K562 (cell line): ENCODE data around the gene TMEM150C. TPM values are rescaled to one million over a fixed set of nuclear protein-coding genes. Genes with fewer than 3 reads are reported as not detected.

Experiments used
- ATAC-seq: fragments of 200-7000 bp; cut with Tn5 transposase; 3 replicates; pipeline ENCODE4 v1.9.1; 2020; ENCODE audit warnings: moderate library complexity
- BruUV-seq: library from RNA; stranded (reverse); fragments of 400-500 nt; replicated peaks from 2 replicates; lab custom pipeline; 2021; lab: Mats Ljungman, UMichigan
- CTCF ChIA-PET: fragments of 300-600 bp; formaldehyde crosslinking; extraction: SDS; loops from one replicate; lab custom pipeline; 2021; ENCODE audit warnings: low intra/inter-chr PET ratio; lab: Yijun Ruan, JAX
- POLR2A ChIA-PET: fragments of 300-600, 350-650 bp; sonication (Branson Sonifier 250); formaldehyde crosslinking; extraction: SDS; loops from one replicate; lab custom pipeline; 2021; ENCODE audit warnings: antibody characterized with exemption, inconsistent platforms; lab: Yijun Ruan, JAX
- DNase-seq, 4 experiments: peaks; one replicate each; pipeline versions ENCODE4 v3.0.0 to v3.0.0-alpha.2; 2011 to 2018; ENCODE audit warnings: low spot score in 3 of 4, mixed read lengths in 3 of 4; ENCODE audit errors: extremely low read depth in 1 of 4
- FAIRE-seq: peaks from 2 replicates; lab custom pipeline; 2011; peaks lifted over from hg19 to GRCh38; lab: Jason Lieb, UNC
- H2AFZ ChIP-seq: 2 replicates; pipeline ENCODE4 v1.6.0; 2011; ENCODE audit warnings: low read depth, low read length, control low read depth, inconsistent platforms
- H3K27ac ChIP-seq: fragments of 200-600 bp; 3 replicates; pipeline ENCODE4 v1.8.0; 2011; ENCODE audit warnings: low read depth, mild to moderate bottlenecking, control low read depth, inconsistent platforms, low read length, moderate library complexity, mixed read lengths; ENCODE audit errors: extremely low read depth
- H3K27me3 ChIP-seq, 2 experiments: fragments of 300-600 bp in 1 of 2; 2 replicates in 1 of 2; 3 replicates in 1 of 2; pipeline versions ENCODE4 v1.6.0 to v1.8.0; 2011; ENCODE audit warnings: inconsistent platforms in 2 of 2, low read length in 2 of 2, mild to moderate bottlenecking in 1 of 2, mixed read lengths in 1 of 2, moderate library complexity in 1 of 2; ENCODE audit not compliant: control insufficient read depth in 2 of 2, insufficient read depth in 2 of 2
- H3K36me3 ChIP-seq: fragments of 300-600 bp; 3 replicates; pipeline ENCODE4 v1.8.0; 2011; ENCODE audit warnings: mild to moderate bottlenecking, low read length, inconsistent platforms; ENCODE audit not compliant: control insufficient read depth, insufficient read depth
- H3K4me1 ChIP-seq, 2 experiments: fragments of 200-600 bp in 1 of 2; replicated peaks in 1 of 2; 2 replicates in 1 of 2; 3 replicates in 1 of 2; pipeline versions ENCODE4 v1.5.1 to v1.8.0; 2011; ENCODE audit warnings: inconsistent platforms in 2 of 2, low read length in 2 of 2, mild to moderate bottlenecking in 1 of 2, mixed read lengths in 1 of 2, moderate library complexity in 1 of 2; ENCODE audit not compliant: control insufficient read depth in 2 of 2, insufficient read depth in 2 of 2
- H3K4me2 ChIP-seq: 2 replicates; pipeline ENCODE4 v1.6.1; 2011; ENCODE audit warnings: low read length, control low read depth, inconsistent platforms, mixed read lengths; ENCODE audit not compliant: insufficient read depth
- H3K4me3 ChIP-seq: fragments of 200-600 bp; sonication (generic), shearing (Covaris generic); 2 replicates; pipeline ENCODE4 v1.5.1; 2016; ENCODE audit warnings: control low read depth, inconsistent platforms
- H3K79me2 ChIP-seq: fragments of 200-600 bp; 3 replicates; pipeline ENCODE4 v1.8.0; 2011; ENCODE audit warnings: low read length, inconsistent platforms; ENCODE audit not compliant: control insufficient read depth, insufficient read depth
- H3K9ac ChIP-seq, 2 experiments: 2 replicates each; pipeline versions ENCODE4 v1.6.0 to v1.6.1; 2011; ENCODE audit warnings: low read depth in 2 of 2, low read length in 2 of 2, control low read depth in 1 of 2, inconsistent platforms in 1 of 2, mild to moderate bottlenecking in 1 of 2, mixed read lengths in 1 of 2; ENCODE audit not compliant: insufficient read depth in 1 of 2
- H3K9me1 ChIP-seq: one replicate; pipeline ENCODE4 v1.6.0; 2011; ENCODE audit warnings: inconsistent platforms, mild to moderate bottlenecking, low read length, moderate library complexity; ENCODE audit not compliant: control insufficient read depth, insufficient read depth
- H3K9me3 ChIP-seq: replicated peaks from 2 replicates; pipeline ENCODE4 v1.5.1; 2011; ENCODE audit warnings: low read depth, low read length, inconsistent platforms; ENCODE audit not compliant: control insufficient read depth, insufficient read depth
- H4K20me1 ChIP-seq: replicated peaks from 2 replicates; pipeline ENCODE4 v1.6.1; 2011; ENCODE audit warnings: low read length, inconsistent platforms, mixed read lengths; ENCODE audit not compliant: control insufficient read depth, insufficient read depth
- GABPB1 ChIP-seq: sonication (generic); formaldehyde crosslinking; IDR thresholded peaks from 2 replicates; pipeline ENCODE4 v1.8.0; 2022; ENCODE audit warnings: mild to moderate bottlenecking, missing genetic modification reagents
- KLF16 ChIP-seq: IDR thresholded peaks from 2 replicates; pipeline ENCODE4 v1.6.1; 2016; ENCODE audit warnings: antibody characterized with exemption
- MCM2 ChIP-seq: fragments of 450-650 bp; IDR thresholded peaks from 2 replicates; pipeline ENCODE4 v1.6.1; 2017; ENCODE audit warnings: low read depth, mild to moderate bottlenecking
- PHF20 ChIP-seq: fragments of 450-650 bp; IDR thresholded peaks from 2 replicates; pipeline ENCODE4 v1.6.1; 2018; ENCODE audit not compliant: partially characterized antibody
- TAF15 ChIP-seq: fragments of 200-400 bp; formaldehyde crosslinking; IDR thresholded peaks from 2 replicates; pipeline ENCODE4 v1.6.1; 2017; ENCODE audit warnings: mild to moderate bottlenecking, low read depth, low read length, moderate library complexity
- ZFP30 ChIP-seq: fragments of 250-450 bp; sonication (Bioruptor Pico); IDR thresholded peaks from 2 replicates; pipeline ENCODE4 v1.8.0; 2022; ENCODE audit warnings: moderate library complexity, mild to moderate bottlenecking, inconsistent platforms, borderline replicate concordance
- ZNF764 ChIP-seq: fragments of 250-450 bp; sonication (Bioruptor Pico); IDR thresholded peaks from 2 replicates; pipeline ENCODE4 v1.4.0; 2020; ENCODE audit warnings: low read depth, mild to moderate bottlenecking, moderate library complexity
- WGBS: fragments of 100-300 bp; shearing (Covaris generic); methylation state at CpG from one replicate; pipeline ENCODE4 v1.1.6; 2016; ENCODE audit warnings: low coverage, mixed read lengths; ENCODE audit not compliant: insufficient coverage; ENCODE audit errors: missing lambda C conversion rate; 5-methylcytosine and 5-hydroxymethylcytosine counted together
- in situ Hi-C: fragments of 300-500 bp; cut with MboI; formaldehyde crosslinking; loops from 4 replicates; pipeline ENCODE4 v1.15.0; 2018; ENCODE audit warnings: inconsistent platforms, mixed read lengths
- intact Hi-C: fragments of 100-400 bp; cut with micrococcal nuclease; formaldehyde crosslinking; loops from 2 replicates; pipeline ENCODE4 v1.14.2; 2022
- polyA plus RNA-seq, 8 experiments: library from polyadenylated mRNA; depleted of rRNA in 4 of 8; stranded (reverse) in 5 of 8; unstranded in 3 of 8; fragments of >200 nt; fragmentation: Nextera tagmentation in 2 of 8; fragmentation: Illumina TruSeq in 1 of 8; extraction: Ambion mirVana in 2 of 8; extraction: Trizol in 1 of 8; gene quantifications; 2 replicates each; pipeline versions ENCODE4 v1.2.1 to v1.2.3, GENCODE V29; 2011 to 2014; ENCODE audit warnings: inconsistent platforms in 1 of 8, missing spikeins in 1 of 8
- total RNA-seq, 7 experiments: library from RNA; depleted of rRNA in 6 of 7; stranded (reverse); fragments of >200 nt in 6 of 7; fragmentation: Illumina TruSeq in 2 of 7; extraction: Trizol in 2 of 7; gene quantifications; 2 replicates each; pipeline versions ENCODE4 v1.2.1 to v1.2.3, GENCODE V29; 2011 to 2021; ENCODE audit warnings: low replicate concordance in 1 of 7
- TF ChIP-seq, protein P1 (sequence below): fragments of 250-450 bp; sonication (Bioruptor Pico); IDR thresholded peaks from 2 replicates; pipeline ENCODE4 v1.5.1; 2021; ENCODE audit warnings: mild to moderate bottlenecking

TMEM150C gene
- total and polyA plus RNA-seq, 9 of the 15 experiments (the other 6 are each of a cell fraction or from before 2014, with no cell fraction given), result 0.07 TPM; not detected in 8

DNA sequence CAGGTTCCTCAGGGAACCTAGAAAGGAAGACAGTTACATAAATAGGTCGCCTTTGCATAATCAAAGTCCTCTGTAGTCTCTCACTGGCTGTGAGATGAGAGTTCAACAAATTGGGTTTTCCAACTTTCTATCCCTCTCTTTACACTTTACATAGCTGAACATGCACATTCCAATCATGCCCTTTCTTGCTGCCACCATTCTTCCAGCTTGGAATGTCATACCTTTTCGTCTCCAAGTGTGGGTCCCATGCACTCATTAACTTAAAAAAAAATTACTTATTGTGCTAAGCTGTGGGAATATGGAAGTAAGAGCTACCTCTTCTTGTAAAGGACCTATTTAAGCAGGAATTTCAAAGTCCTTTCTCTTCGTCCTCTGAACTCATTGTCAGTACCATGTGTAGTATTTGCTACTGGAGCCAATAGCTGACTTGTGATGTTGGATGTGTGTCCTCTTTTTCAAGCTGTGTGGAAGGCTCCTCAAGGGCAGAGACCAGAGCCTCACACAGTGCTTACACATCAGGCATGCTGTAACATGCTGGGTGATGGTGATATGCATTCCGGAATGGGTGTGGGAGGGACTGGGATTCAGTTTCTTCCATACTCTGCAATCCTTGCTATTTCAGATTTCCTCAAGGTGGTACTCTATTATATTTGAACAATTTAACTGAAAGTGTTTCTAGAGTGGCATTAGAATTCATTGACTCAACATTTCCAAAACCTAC, 124.3 kb downstream of the TMEM150C start:
- TF ChIP-seq PHF20 (no peak), MCM2 (no peak), ZNF764 (CRISPR knock-in tag) (no peak), GABPB1 (CRISPR knock-in tag) (no peak), ZFP30 (CRISPR knock-in tag) (no peak), TAF15 (no peak), KLF16 (no peak)
- TF ChIP-seq, protein P1, sequence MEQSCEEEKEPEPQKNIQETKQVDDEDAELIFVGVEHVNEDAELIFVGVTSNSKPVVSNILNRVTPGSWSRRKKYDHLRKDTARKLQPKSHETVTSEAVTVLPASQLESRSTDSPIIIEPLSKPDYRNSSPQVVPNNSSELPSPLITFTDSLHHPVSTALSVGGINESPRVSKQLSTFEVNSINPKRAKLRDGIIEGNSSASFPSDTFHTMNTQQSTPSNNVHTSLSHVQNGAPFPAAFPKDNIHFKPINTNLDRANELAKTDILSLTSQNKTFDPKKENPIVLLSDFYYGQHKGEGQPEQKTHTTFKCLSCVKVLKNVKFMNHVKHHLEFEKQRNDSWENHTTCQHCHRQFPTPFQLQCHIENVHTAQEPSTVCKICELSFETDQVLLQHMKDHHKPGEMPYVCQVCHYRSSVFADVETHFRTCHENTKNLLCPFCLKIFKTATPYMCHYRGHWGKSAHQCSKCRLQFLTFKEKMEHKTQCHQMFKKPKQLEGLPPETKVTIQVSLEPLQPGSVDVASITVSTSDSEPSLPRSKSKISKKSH (CRISPR knock-in tag), result no peak
- no TSS peak for BruUV-seq
- H3K4me3 ChIP-seq, result no peak overlapping the region
- no peak overlapping the region for H3K27ac ChIP-seq
- 87% methylated on average over 4 of the region's 4 CpGs for WGBS
- H4K20me1 ChIP-seq, result peaks cover 5% of the 10 kb centered on the region; the same call in 1 of the 2 replicates
- in situ Hi-C loops (no loop called here), intact Hi-C loops (no loop called here)
- no peaks in the 10 kb centered on the region for H3K9me1 ChIP-seq
- FAIRE-seq (no peak), DNase-seq (no peak), ATAC-seq (0 out of 3 replicates have a peak, but pooled peaks have one; percentile 13)
- H3K9ac ChIP-seq, result no peak overlapping the region
- peaks cover 98% of the 10 kb centered on the region for H3K79me2 ChIP-seq
- H3K27me3 ChIP-seq, result no peaks in the 10 kb centered on the region
- POLR2A ChIA-PET, result interaction anchor here (4.9 kb wide), 1 partner anchor 9 kb away, joined by 29 read pairs; the partner anchor contains the start of gene HNRNPDL
- peaks cover 57% of the 10 kb centered on the region; the same call in 2 of the 3 replicates for H3K36me3 ChIP-seq
- H3K4me1 ChIP-seq, result peaks cover 4 to 10% of the 10 kb centered on the region in 2 experiments; a peak in 3 of 5 replicates
- H2AFZ ChIP-seq, result no peak overlapping the region
- H3K9me3 ChIP-seq, result 0 out of 2 replicates have a peak, but pooled peaks cover 1% of the 10 kb centered on the region
- no peak overlapping the region for H3K4me2 ChIP-seq
- CTCF ChIA-PET, result no interaction called here
